Muscle of leg (tissue), 11 donors: ENCODE data around the gene ST7L. TPM values are rescaled to one million over a fixed set of nuclear protein-coding genes. Genes with fewer than 3 reads are reported as not detected.
"Not testable (repeated sequence)": the region's sequence is repeated elsewhere in the genome, so short reads cannot be mapped to it uniquely, and the experiment has no call there.

Experiments
- DNase-seq: peaks from one replicate; pipeline ENCODE4 v3.0.0; 2013
- H3K27ac ChIP-seq: one replicate; pipeline ENCODE4 v1.5.1; 2013; ENCODE audit warnings: mild to moderate bottlenecking, low read length, control low read depth
- H3K27me3 ChIP-seq: one replicate; pipeline ENCODE4 v1.6.1; 2013; ENCODE audit warnings: low read length; ENCODE audit not compliant: control insufficient read depth, insufficient read depth
- H3K36me3 ChIP-seq: one replicate; pipeline ENCODE4 v1.6.1; 2013; ENCODE audit warnings: low read length; ENCODE audit not compliant: control insufficient read depth, insufficient read depth
- H3K4me1 ChIP-seq: one replicate; pipeline ENCODE4 v1.6.1; 2013; ENCODE audit warnings: low read length; ENCODE audit not compliant: control insufficient read depth, insufficient read depth
- H3K4me3 ChIP-seq: one replicate; pipeline ENCODE4 v1.5.1; 2013; ENCODE audit warnings: low read length, control low read depth
- H3K9me3 ChIP-seq: replicated peaks from 2 replicates; pipeline ENCODE4 v1.6.1; 2013; ENCODE audit warnings: low read depth, low read length; ENCODE audit not compliant: control insufficient read depth
- WGBS: methylation state at CpG from one replicate; pipeline ENCODE4 v1.1.5; 2013; ENCODE audit warnings: missing lambda C conversion rate; ENCODE audit not compliant: insufficient coverage; 5-methylcytosine and 5-hydroxymethylcytosine counted together
- polyA plus RNA-seq, 8 donors: library from polyadenylated mRNA; unstranded; fragments of 120-200 nt; gene quantifications; one replicate each; pipeline versions ENCODE4 v1.2.1 to v1.2.3, GENCODE V29; 2013; ENCODE audit warnings: inconsistent platforms in 1 of 8, low replicate concordance in 1 of 8; ENCODE audit not compliant: insufficient read length in 8 of 8, insufficient read depth in 1 of 8
- total RNA-seq: library from RNA; stranded (reverse); fragments of 120-200 nt; gene quantifications from one replicate; pipeline ENCODE4 v1.2.4, GENCODE V29; 2013

ST7L gene
- total and polyA plus RNA-seq, 9 donors: 14.6 to 20.8 (median 16.9) TPM

- no peak overlapping the region for H3K4me3 ChIP-seq
- H3K9me3 ChIP-seq: no peaks in the 10 kb centered on the region
- no peak overlapping the region for H3K27ac ChIP-seq
- H3K36me3 ChIP-seq: no peaks in the 10 kb centered on the region
- no peaks in the 10 kb centered on the region for H3K4me1 ChIP-seq
- DNase-seq: no peak
- H3K27me3 ChIP-seq: no peaks in the 10 kb centered on the region
These were observed 17.8 kb upstream of the ST7L start for GRCh38 chr1:112636597-112637253.

- Histone ChIP-seq H3K9me3 (no peaks in the 10 kb centered on the region), H3K4me1 (no peaks in the 10 kb centered on the region), H3K27me3 (no peaks in the 10 kb centered on the region), H3K27ac (no peak overlapping the region), H3K4me3 (no peak overlapping the region), H3K36me3 (peaks cover 2% of the 10 kb centered on the region)
- DNase-seq: no peak
- WGBS: no CpG with 5 or more reads among the region's 2 CpGs
These were observed 17.1 kb upstream of the ST7L start for GRCh38 chr1:112636056-112636455.

GRCh38 chr1:112634367-112634766, 15.4 kb upstream of the ST7L start:
- no peaks in the 10 kb centered on the region for H3K27me3 ChIP-seq
- H3K36me3 ChIP-seq: peaks cover 11% of the 10 kb centered on the region
- H3K4me3 ChIP-seq: no peak overlapping the region
- no peak for DNase-seq
- no peaks in the 10 kb centered on the region for H3K9me3 ChIP-seq
- H3K27ac ChIP-seq: no peak overlapping the region
- H3K4me1 ChIP-seq: no peaks in the 10 kb centered on the region

GRCh38 chr1:112633628-112634027, 14.7 kb upstream of the ST7L start:
- Histone ChIP-seq H3K9me3 (no peaks in the 10 kb centered on the region), H3K36me3 (peaks cover 11% of the 10 kb centered on the region), H3K27ac (no peak overlapping the region), H3K27me3 (no peaks in the 10 kb centered on the region), H3K4me3 (no peak overlapping the region), H3K4me1 (no peaks in the 10 kb centered on the region)
- no CpG with 5 or more reads among the region's 2 CpGs for WGBS
- DNase-seq: no peak

- H3K36me3 ChIP-seq: peaks cover 17% of the 10 kb centered on the region
- H3K4me3 ChIP-seq: no peak overlapping the region
- H3K4me1 ChIP-seq: no peaks in the 10 kb centered on the region
- no peak overlapping the region for H3K27ac ChIP-seq
- no peak for DNase-seq
- H3K9me3 ChIP-seq: no peaks in the 10 kb centered on the region
- H3K27me3 ChIP-seq: no peaks in the 10 kb centered on the region
These were observed 10.3 kb upstream of the ST7L start for GRCh38 chr1:112629256-112629655.

GRCh38 chr1:112628516-112628915, 9.6 kb upstream of the ST7L start:
- Histone ChIP-seq H3K36me3 (peaks cover 17% of the 10 kb centered on the region), H3K4me3 (no peak overlapping the region), H3K27ac (no peak overlapping the region), H3K9me3 (no peaks in the 10 kb centered on the region), H3K27me3 (no peaks in the 10 kb centered on the region), H3K4me1 (no peaks in the 10 kb centered on the region)
- no CpG with 5 or more reads among the region's 2 CpGs for WGBS
- no peak for DNase-seq

- no peaks in the 10 kb centered on the region for H3K27me3 ChIP-seq
- no peaks in the 10 kb centered on the region for H3K9me3 ChIP-seq
- peaks cover 17% of the 10 kb centered on the region for H3K36me3 ChIP-seq
- no peak overlapping the region for H3K4me3 ChIP-seq
- no peak overlapping the region for H3K27ac ChIP-seq
- DNase-seq: no peak
- H3K4me1 ChIP-seq: peaks cover under 1% of the 10 kb centered on the region
These were observed 7.9 kb upstream of the ST7L start for GRCh38 chr1:112626887-112627286.

- no peak for DNase-seq
- peaks cover 7% of the 10 kb centered on the region for H3K4me1 ChIP-seq
- peaks cover 15% of the 10 kb centered on the region for H3K36me3 ChIP-seq
- no CpG with 5 or more reads among the region's 5 CpGs for WGBS
- no peak overlapping the region for H3K27ac ChIP-seq
- H3K27me3 ChIP-seq: no peaks in the 10 kb centered on the region
- H3K9me3 ChIP-seq: no peaks in the 10 kb centered on the region
- no peak overlapping the region for H3K4me3 ChIP-seq
These were observed 7.3 kb upstream of the ST7L start for GRCh38 chr1:112626193-112626592.

- H3K9me3 ChIP-seq: no peaks in the 10 kb centered on the region
- H3K4me3 ChIP-seq: no peak overlapping the region
- no peak overlapping the region for H3K27ac ChIP-seq
- no peaks in the 10 kb centered on the region for H3K27me3 ChIP-seq
- H3K4me1 ChIP-seq: peaks cover 8% of the 10 kb centered on the region
- 100% methylated on average over 1 of the region's 2 CpGs for WGBS
- peaks cover 13% of the 10 kb centered on the region for H3K36me3 ChIP-seq
- peak; percentile 10 for DNase-seq
These were observed 6.8 kb upstream of the ST7L start for GRCh38 chr1:112625696-112626095.

- H3K27ac ChIP-seq: not testable (repeated sequence)
These were observed 5.6 kb upstream of the ST7L start for GRCh38 chr1:112624493-112624892.

GRCh38 chr1:112620377-112620695, 1.4 kb upstream of the ST7L start:
- no peaks in the 10 kb centered on the region for H3K27me3 ChIP-seq
- H3K9me3 ChIP-seq: no peaks in the 10 kb centered on the region
- H3K4me1 ChIP-seq: peaks cover 13% of the 10 kb centered on the region
- peak overlapping the region; percentile 69 for H3K4me3 ChIP-seq
- WGBS: 0% methylated on average over 2 of the region's 6 CpGs
- no peak for DNase-seq
- peak overlapping the region; percentile 98 for H3K27ac ChIP-seq
- peaks cover 7% of the 10 kb centered on the region for H3K36me3 ChIP-seq

More at GRCh38 chr1:112624493-112624892, 5.6 kb upstream of the ST7L start:
- not testable (repeated sequence) for H3K4me3 ChIP-seq, H3K36me3 ChIP-seq, H3K9me3 ChIP-seq, H3K4me1 ChIP-seq, DNase-seq, H3K27me3 ChIP-seq
- no CpG with 5 or more reads among the region's 5 CpGs for WGBS
